Spleen (tissue), 7 donors: ENCODE data around the gene TP53TG5.

Source experiments
- CTCF ChIP-seq, 11 experiments: fragments of 200-600 bp in 7 of 11; fragments of 450-650 bp in 4 of 11; sonication (generic) in 4 of 11; IDR thresholded peaks in 8 of 11; conservative IDR thresholded peaks in 3 of 11; 1 replicate in 7 of 11; 2 replicates in 4 of 11; pipeline versions ENCODE4 v1.4.0 to v1.8.0; 2016 to 2021; ENCODE audit warnings: antibody characterized with exemption in 11 of 11, inconsistent platforms in 4 of 11, mild to moderate bottlenecking in 1 of 11
- POLR2A ChIP-seq, 3 donors: fragments of 450-650 bp; IDR thresholded peaks; one replicate each; pipeline ENCODE4 v1.5.1; 2017; ENCODE audit warnings: antibody characterized with exemption in 3 of 3, mild to moderate bottlenecking in 1 of 3
- POLR2AphosphoS5 ChIP-seq, 3 donors: sonication (generic); formaldehyde crosslinking; IDR thresholded peaks; one replicate each; pipeline ENCODE4 v1.5.1; 2017; ENCODE audit warnings: antibody characterized with exemption in 3 of 3
- donor health status: DM: no; HTN: no; CAD: no; lungs with moderate emphysema.
- donor health status: DM: no; HTN: no; CAD: no.
- donor health status: DM: no; HTN: no; CAD: no.

GRCh38 chr20:45407067-45407745 lies 29.1 kb upstream of the TP53TG5 start:
- no peak for TF ChIP-seq CTCF (IDR thresholded peaks at IDR 0.05 in 8 of 11, conservative IDR thresholded peaks at IDR 0.05 in 3 of 11)
- TF ChIP-seq POLR2A (IDR thresholded peaks at IDR 0.05) = no peak
- peak; percentile 48 to 67 (median 59) for TF ChIP-seq POLR2AphosphoS5 (IDR thresholded peaks at IDR 0.05)
